Measurements from ENCODE around the gene ANKRD55. TPM values are rescaled to one million over a fixed set of nuclear protein-coding genes. Genes with fewer than 3 reads are reported as not detected.

Gene ANKRD55
- total RNA-seq: 10 to 100 TPM in 1 of 2 experiments, 1 to 10 TPM in 1; 9.7 to 10.2 TPM
- 27.1 TPM for polyA plus RNA-seq (2013, experiment 1 of 2)
- 10.5 TPM for polyA plus RNA-seq (2013, experiment 2 of 2)
- total RNA-seq: 0 to 35.7 (median 8.8) reads per million in 172 experiments

- H3K4me3 Mint-ChIP-seq: no peak within 1 kb of the TSS
- peaks cover 17% of the 10 kb centered on the region for H3K4me1 Mint-ChIP-seq (ENCODE audit: low read depth)
- intact Hi-C loops (cut with DNase I, micrococcal nuclease): no loop called here
- Histone ChIP-seq H3K9me3 (ENCODE audit: control insufficient read depth in 1 of 2, insufficient read depth in 1 of 2, low read length in 2 of 2) (no peaks in the 10 kb centered on the region), H3K27ac (ENCODE audit: low read depth in 1 of 2, low read length in 2 of 2) (no peak within 1 kb of the TSS), H3K4me3 (ENCODE audit: low read length) (no peak within 1 kb of the TSS), H3K4me1 (ENCODE audit: insufficient read depth, low read length) (no peaks in the 10 kb centered on the region), H3K36me3 (ENCODE audit: insufficient read depth, low read length) (no peaks in the 10 kb centered on the region), H3K27me3 (ENCODE audit: control insufficient read depth in 1 of 2, insufficient read depth in 2 of 2, low read length in 2 of 2) (no peaks in the 10 kb centered on the region)
- no peaks in the 10 kb centered on the region for H3K36me3 Mint-ChIP-seq (ENCODE audit: low read depth)
- DNase-seq (no peak), ATAC-seq (ENCODE audit: poor library complexity) (no peak)
- CTCF ChIA-PET: interaction anchor here (0.6 kb wide), 1 partner anchor 286 kb away, joined by 3 read pairs; no protein-coding TSS in a partner anchor
- POLR2A ChIA-PET: interaction anchor here (1.1 kb wide), 1 partner anchor 258 kb away, joined by 3 read pairs; no protein-coding TSS in a partner anchor
- no peak within 1 kb of the TSS for H3K27ac Mint-ChIP-seq
- no peaks in the 10 kb centered on the region for H3K9me3 Mint-ChIP-seq
- H3K27me3 Mint-ChIP-seq: no peaks in the 10 kb centered on the region
- TF ChIP-seq, protein P1, sequence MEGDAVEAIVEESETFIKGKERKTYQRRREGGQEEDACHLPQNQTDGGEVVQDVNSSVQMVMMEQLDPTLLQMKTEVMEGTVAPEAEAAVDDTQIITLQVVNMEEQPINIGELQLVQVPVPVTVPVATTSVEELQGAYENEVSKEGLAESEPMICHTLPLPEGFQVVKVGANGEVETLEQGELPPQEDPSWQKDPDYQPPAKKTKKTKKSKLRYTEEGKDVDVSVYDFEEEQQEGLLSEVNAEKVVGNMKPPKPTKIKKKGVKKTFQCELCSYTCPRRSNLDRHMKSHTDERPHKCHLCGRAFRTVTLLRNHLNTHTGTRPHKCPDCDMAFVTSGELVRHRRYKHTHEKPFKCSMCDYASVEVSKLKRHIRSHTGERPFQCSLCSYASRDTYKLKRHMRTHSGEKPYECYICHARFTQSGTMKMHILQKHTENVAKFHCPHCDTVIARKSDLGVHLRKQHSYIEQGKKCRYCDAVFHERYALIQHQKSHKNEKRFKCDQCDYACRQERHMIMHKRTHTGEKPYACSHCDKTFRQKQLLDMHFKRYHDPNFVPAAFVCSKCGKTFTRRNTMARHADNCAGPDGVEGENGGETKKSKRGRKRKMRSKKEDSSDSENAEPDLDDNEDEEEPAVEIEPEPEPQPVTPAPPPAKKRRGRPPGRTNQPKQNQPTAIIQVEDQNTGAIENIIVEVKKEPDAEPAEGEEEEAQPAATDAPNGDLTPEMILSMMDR (IDR thresholded peaks at IDR 0.05): no peak
Measured at GRCh38 chr5:56233230-56233629, at the start of gene ANKRD55. Gene ANKRD55 (minus strand): TSS chr5:56233330. CDS start chr5:56232913, 417 bp downstream.

GRCh38 chr5:56282216-56282615 is 49.1 kb upstream of the ANKRD55 start:
- Histone ChIP-seq H3K27ac (ENCODE audit: low read depth in 1 of 2, low read length in 2 of 2) (no peak overlapping the region), H3K9me3 (ENCODE audit: control insufficient read depth in 1 of 2, insufficient read depth in 1 of 2, low read length in 2 of 2) (no peaks in the 10 kb centered on the region), H3K27me3 (ENCODE audit: control insufficient read depth in 1 of 2, insufficient read depth in 2 of 2, low read length in 2 of 2) (no peaks in the 10 kb centered on the region), H3K36me3 (ENCODE audit: insufficient read depth, low read length) (no peaks in the 10 kb centered on the region), H3K4me3 (ENCODE audit: low read length) (no peak overlapping the region), H3K4me1 (ENCODE audit: insufficient read depth, low read length) (no peaks in the 10 kb centered on the region)
- DNase-seq: no peak
- no peaks in the 10 kb centered on the region for H3K4me1 Mint-ChIP-seq (ENCODE audit: low read depth)
- no peaks in the 10 kb centered on the region for H3K27me3 Mint-ChIP-seq
- H3K4me3 Mint-ChIP-seq: no peak overlapping the region
- no peak overlapping the region for H3K27ac Mint-ChIP-seq
- no peaks in the 10 kb centered on the region for H3K9me3 Mint-ChIP-seq
- POLR2A ChIA-PET: no interaction called here
- intact Hi-C loops (cut with DNase I, micrococcal nuclease): no loop called here
- CTCF ChIA-PET: no interaction called here
- no peak for ATAC-seq (ENCODE audit: poor library complexity)
- TF ChIP-seq, protein P1 (IDR thresholded peaks at IDR 0.05): no peak
- H3K36me3 Mint-ChIP-seq (ENCODE audit: low read depth): no peaks in the 10 kb centered on the region

DNA sequence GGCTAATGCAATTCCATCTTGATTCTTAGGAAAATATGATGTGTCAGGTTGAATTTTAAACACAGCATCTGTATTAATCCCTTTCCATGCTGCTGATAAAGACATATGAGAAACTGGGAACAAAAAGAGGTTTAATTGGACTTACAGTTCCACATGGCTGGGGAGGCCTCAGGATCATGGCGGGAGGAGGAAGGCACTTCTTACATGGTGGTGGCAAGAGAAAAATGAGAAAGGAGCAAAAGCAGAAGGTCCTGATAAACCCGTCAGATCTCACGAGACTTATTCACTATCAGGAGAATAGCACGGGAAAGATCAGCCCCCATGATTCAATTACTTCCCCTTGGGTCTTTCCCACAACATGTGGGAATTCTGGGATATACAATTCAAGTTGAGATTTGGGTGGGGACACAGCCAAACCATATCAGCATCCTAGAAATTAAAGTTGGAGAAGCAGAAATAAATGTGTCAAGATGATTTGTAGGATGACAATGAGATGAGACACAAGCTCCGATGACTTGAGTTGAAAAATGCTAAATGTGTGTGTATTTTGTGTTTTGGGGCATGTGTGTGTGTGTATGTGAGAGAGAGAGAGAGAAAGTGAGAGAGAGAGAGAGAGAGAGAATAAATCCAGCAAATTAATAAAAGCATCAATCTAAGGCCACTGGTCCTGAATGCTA is 48.5 kb upstream of the ANKRD55 start:
- no peaks in the 10 kb centered on the region for H3K36me3 ChIP-seq (ENCODE audit: insufficient read depth, low read length)
- intact Hi-C loops (cut with DNase I, micrococcal nuclease): no loop called here
- Mint-ChIP-seq H3K4me1 (ENCODE audit: low read depth) (no peaks in the 10 kb centered on the region), H3K4me3 (no peak overlapping the region), H3K36me3 (ENCODE audit: low read depth) (no peaks in the 10 kb centered on the region), H3K9me3 (no peaks in the 10 kb centered on the region), H3K27me3 (no peaks in the 10 kb centered on the region), H3K27ac (no peak overlapping the region)
- no peaks in the 10 kb centered on the region for H3K27me3 ChIP-seq (ENCODE audit: control insufficient read depth in 1 of 2, insufficient read depth in 2 of 2, low read length in 2 of 2)
- POLR2A ChIA-PET: no interaction called here
- no peak overlapping the region for H3K27ac ChIP-seq (ENCODE audit: low read depth in 1 of 2, low read length in 2 of 2)
- ATAC-seq (ENCODE audit: poor library complexity): no peak
- TF ChIP-seq, protein P1 (IDR thresholded peaks at IDR 0.05): no peak
- no peaks in the 10 kb centered on the region for H3K4me1 ChIP-seq (ENCODE audit: insufficient read depth, low read length)
- no peak overlapping the region for H3K4me3 ChIP-seq (ENCODE audit: low read length)
- CTCF ChIA-PET: no interaction called here
- H3K9me3 ChIP-seq (ENCODE audit: control insufficient read depth in 1 of 2, insufficient read depth in 1 of 2, low read length in 2 of 2): no peaks in the 10 kb centered on the region
- no peak for DNase-seq
